Astrocyte (in vitro differentiated cells and primary cell): ENCODE data around the gene MAFB. TPM values are rescaled to one million over a fixed set of nuclear protein-coding genes. Genes with fewer than 3 reads are reported as not detected.

Experiments
- DNase-seq: peaks from one replicate; pipeline ENCODE4 v3.0.0-alpha.2; 2010; ENCODE audit warnings: low read depth
- FAIRE-seq: peaks from 2 replicates; lab custom pipeline; 2011; peaks lifted over from hg19 to GRCh38; lab: Jason Lieb, UNC
- H2AFZ ChIP-seq: 2 replicates; pipeline ENCODE4 v1.6.0; 2012; ENCODE audit warnings: low read depth, low read length, inconsistent platforms
- H3K27ac ChIP-seq: 2 replicates; pipeline ENCODE4 v1.5.1; 2011; ENCODE audit warnings: low read depth, low read length, inconsistent platforms
- H3K27me3 ChIP-seq: 2 replicates; pipeline ENCODE4 v1.6.0; 2011; ENCODE audit warnings: low read length, inconsistent platforms; ENCODE audit not compliant: insufficient read depth
- H3K36me3 ChIP-seq: 2 replicates; pipeline ENCODE4 v1.5.1; 2011; ENCODE audit warnings: low read length, inconsistent platforms; ENCODE audit not compliant: insufficient read depth
- H3K4me1 ChIP-seq: 2 replicates; pipeline ENCODE4 v1.5.1; 2011; ENCODE audit warnings: low read length, inconsistent platforms; ENCODE audit not compliant: insufficient read depth
- H3K4me2 ChIP-seq: 2 replicates; pipeline ENCODE4 v1.6.0; 2012; ENCODE audit warnings: low read length, inconsistent platforms
- H3K4me3 ChIP-seq: 2 replicates; pipeline ENCODE4 v1.5.1; 2011; ENCODE audit warnings: low read depth, mild to moderate bottlenecking, low read length, inconsistent platforms; ENCODE audit not compliant: insufficient read depth
- H3K79me2 ChIP-seq: 2 replicates; pipeline ENCODE4 v1.6.0; 2012; ENCODE audit warnings: mild to moderate bottlenecking, low read length, inconsistent platforms; ENCODE audit not compliant: insufficient read depth
- H3K9ac ChIP-seq: 2 replicates; pipeline ENCODE4 v1.6.0; 2012; ENCODE audit warnings: mild to moderate bottlenecking, low read length, inconsistent platforms
- H3K9me3 ChIP-seq: 2 replicates; pipeline ENCODE4 v1.5.1; 2012; ENCODE audit warnings: low read depth, mild to moderate bottlenecking, low read length, inconsistent platforms; ENCODE audit not compliant: insufficient read depth
- H4K20me1 ChIP-seq: 2 replicates; pipeline ENCODE4 v1.6.0; 2012; ENCODE audit warnings: low read length, inconsistent platforms; ENCODE audit not compliant: insufficient read depth
- H3K27ac Mint-ChIP-seq: one replicate; pipeline ENCODE4 v1.8.0; 2021; ENCODE audit warnings: mild to moderate bottlenecking, mixed read lengths; ENCODE audit not compliant: unreplicated experiment
- H3K27me3 Mint-ChIP-seq: one replicate; pipeline ENCODE4 v1.8.0; 2021; ENCODE audit warnings: low read depth, mixed read lengths; ENCODE audit not compliant: unreplicated experiment
- H3K36me3 Mint-ChIP-seq: one replicate; pipeline ENCODE4 v1.8.0; 2021; ENCODE audit warnings: low read depth, mixed read lengths; ENCODE audit not compliant: unreplicated experiment
- H3K4me1 Mint-ChIP-seq: one replicate; pipeline ENCODE4 v1.8.0; 2021; ENCODE audit warnings: low read depth, mixed read lengths; ENCODE audit not compliant: unreplicated experiment
- H3K4me3 Mint-ChIP-seq: one replicate; pipeline ENCODE4 v1.8.0; 2021; ENCODE audit warnings: mild to moderate bottlenecking, moderate library complexity, mixed read lengths; ENCODE audit not compliant: unreplicated experiment
- H3K9me3 Mint-ChIP-seq: one replicate; pipeline ENCODE4 v1.8.0; 2021; ENCODE audit warnings: mild to moderate bottlenecking, mixed read lengths; ENCODE audit not compliant: unreplicated experiment
- CTCF ChIP-seq: IDR thresholded peaks from 2 replicates; pipeline ENCODE4 v1.5.1; 2011; ENCODE audit warnings: low read depth, mild to moderate bottlenecking, inconsistent platforms, low read length, moderate library complexity; ENCODE audit not compliant: insufficient read depth
- EZH2 ChIP-seq: IDR thresholded peaks from 2 replicates; pipeline ENCODE4 v1.6.1; 2012; ENCODE audit warnings: mild to moderate bottlenecking, low read length, inconsistent platforms; ENCODE audit not compliant: insufficient read depth
- total RNA-seq: library from RNA; stranded (reverse); gene quantifications from 2 replicates; pipeline ENCODE4 v1.2.1, GENCODE V29; 2021

MAFB gene
- total RNA-seq, 1 donor from 2014 or later: 2.9 TPM

- Histone ChIP-seq H3K36me3 (no peaks in the 10 kb centered on the region), H3K4me2 (no peak overlapping the region), H3K27ac (no peak overlapping the region), H2AFZ (no peak overlapping the region), H3K4me3 (no peak overlapping the region), H3K27me3 (no peaks in the 10 kb centered on the region), H3K9ac (no peak overlapping the region), H4K20me1 (no peaks in the 10 kb centered on the region), H3K79me2 (no peaks in the 10 kb centered on the region), H3K4me1 (peaks cover 13% of the 10 kb centered on the region), H3K9me3 (no peaks in the 10 kb centered on the region)
- H3K27ac Mint-ChIP-seq: no peak overlapping the region
- peaks cover 26% of the 10 kb centered on the region for H3K4me1 Mint-ChIP-seq
- DNase-seq (no peak), FAIRE-seq (no peak)
- TF ChIP-seq CTCF (no peak), EZH2 (no peak)
- H3K4me3 Mint-ChIP-seq: no peak overlapping the region
- no peaks in the 10 kb centered on the region for H3K36me3 Mint-ChIP-seq
- H3K9me3 Mint-ChIP-seq: peaks cover 1% of the 10 kb centered on the region
- peaks cover 24% of the 10 kb centered on the region for H3K27me3 Mint-ChIP-seq
These were observed 33.6 kb downstream of the MAFB start for GRCh38 chr20:40655451-40655850.

GRCh38 chr20:40654876-40655275 is 34.2 kb downstream of the MAFB start:
- no peaks in the 10 kb centered on the region for H3K79me2 ChIP-seq
- no peak overlapping the region for H3K4me2 ChIP-seq
- H3K36me3 ChIP-seq: no peaks in the 10 kb centered on the region
- H4K20me1 ChIP-seq: no peaks in the 10 kb centered on the region
- no peak overlapping the region for H2AFZ ChIP-seq
- H3K9ac ChIP-seq: no peak overlapping the region
- FAIRE-seq (no peak), DNase-seq (no peak)
- H3K27me3 Mint-ChIP-seq: peaks cover 24% of the 10 kb centered on the region
- H3K9me3 ChIP-seq: no peaks in the 10 kb centered on the region
- H3K4me1 Mint-ChIP-seq: peaks cover 27% of the 10 kb centered on the region
- no peak overlapping the region for H3K4me3 Mint-ChIP-seq
- peaks cover 2% of the 10 kb centered on the region for H3K9me3 Mint-ChIP-seq
- H3K4me1 ChIP-seq: peaks cover 15% of the 10 kb centered on the region
- no peak overlapping the region for H3K4me3 ChIP-seq
- H3K36me3 Mint-ChIP-seq: no peaks in the 10 kb centered on the region
- no peak overlapping the region for H3K27ac ChIP-seq
- H3K27me3 ChIP-seq: no peaks in the 10 kb centered on the region
- no peak for TF ChIP-seq CTCF
- TF ChIP-seq EZH2: no peak
- peak overlapping the region; percentile 35 for H3K27ac Mint-ChIP-seq

- no peak overlapping the region for H3K4me2 ChIP-seq
- no peak overlapping the region for H3K4me3 Mint-ChIP-seq
- H3K9me3 Mint-ChIP-seq: peaks cover 2% of the 10 kb centered on the region
- H3K9ac ChIP-seq: no peak overlapping the region
- no peak overlapping the region for H2AFZ ChIP-seq
- H3K27me3 Mint-ChIP-seq: peaks cover 36% of the 10 kb centered on the region
- no peaks in the 10 kb centered on the region for H3K9me3 ChIP-seq
- peak; percentile 18 for DNase-seq
- peak overlapping the region; percentile 74 for H3K27ac Mint-ChIP-seq
- no peaks in the 10 kb centered on the region for H3K36me3 ChIP-seq
- no peaks in the 10 kb centered on the region for H3K27me3 ChIP-seq
- H3K36me3 Mint-ChIP-seq: no peaks in the 10 kb centered on the region
- H3K27ac ChIP-seq: no peak overlapping the region
- H3K4me1 Mint-ChIP-seq: peaks cover 27% of the 10 kb centered on the region
- no peak overlapping the region for H3K4me3 ChIP-seq
- H4K20me1 ChIP-seq: no peaks in the 10 kb centered on the region
- TF ChIP-seq EZH2: no peak
- no peak for TF ChIP-seq CTCF
- no peak for FAIRE-seq
- no peaks in the 10 kb centered on the region for H3K79me2 ChIP-seq
- H3K4me1 ChIP-seq: peaks cover 15% of the 10 kb centered on the region
These were observed 36.5 kb downstream of the MAFB start for GRCh38 chr20:40652441-40652987.
